A673 (cell line): ENCODE results near the gene SSBP2. TPM values are rescaled to one million over a fixed set of nuclear protein-coding genes. Genes with fewer than 3 reads are reported as not detected.
A peak's percentile ranks its signal among the peaks of the same experiment; 100 is the strongest.
"Not testable (repeated sequence)": the region's sequence is repeated elsewhere in the genome, so short reads cannot be mapped to it uniquely, and the experiment has no call there.

Source experiments
- BruUV-seq: library from RNA; stranded (reverse); fragments of 400-500 nt; replicated peaks from 2 replicates; lab custom pipeline; 2021; lab: Mats Ljungman, UMichigan
- CTCF ChIA-PET: fragments of 300-600 bp; sonication (Branson Sonifier 250); formaldehyde crosslinking; loops from one replicate; lab custom pipeline; 2022; ENCODE audit warnings: antibody characterized with exemption; lab: Charles Lee
- POLR2A ChIA-PET: fragments of 300-600 bp; sonication (Branson Sonifier 250); formaldehyde crosslinking; loops from one replicate; lab custom pipeline; 2022; ENCODE audit warnings: antibody characterized with exemption; ENCODE audit not compliant: low non-redundant PET; lab: Charles Lee
- DNase-seq: peaks from one replicate; pipeline ENCODE4 v3.0.0-alpha.2; 2015; ENCODE audit warnings: low spot score
- H3K27ac ChIP-seq: fragments of 200-600 bp; sonication (generic); 2 replicates; pipeline ENCODE4 v1.5.1; 2016; ENCODE audit warnings: mixed run types, low read depth, mild to moderate bottlenecking, mixed read lengths, antibody characterized with exemption, low read length; ENCODE audit not compliant: poor library complexity, severe bottlenecking
- H3K27me3 ChIP-seq: fragments of 200-600 bp; sonication (generic); replicated peaks from 2 replicates; pipeline ENCODE4 v1.6.1; 2017; ENCODE audit warnings: mixed run types, low read depth, mild to moderate bottlenecking, mixed read lengths, antibody characterized with exemption, low read length; ENCODE audit not compliant: insufficient read depth, poor library complexity
- H3K36me3 ChIP-seq: fragments of 200-600 bp; sonication (generic); 2 replicates; pipeline ENCODE4 v1.6.1; 2016; ENCODE audit warnings: mixed run types, mild to moderate bottlenecking, mixed read lengths, antibody characterized with exemption, low read length; ENCODE audit not compliant: insufficient read depth, poor library complexity, severe bottlenecking
- H3K4me1 ChIP-seq: fragments of 200-600 bp; sonication (generic); 2 replicates; pipeline ENCODE4 v1.6.1; 2017; ENCODE audit warnings: mixed run types, mild to moderate bottlenecking, mixed read lengths, antibody characterized with exemption, low read length; ENCODE audit not compliant: insufficient read depth, poor library complexity, severe bottlenecking
- H3K4me3 ChIP-seq: fragments of 200-600 bp; sonication (generic); 2 replicates; pipeline ENCODE4 v1.5.1; 2016; ENCODE audit warnings: low read depth, mixed run types, mild to moderate bottlenecking, mixed read lengths, low read length; ENCODE audit not compliant: poor library complexity, severe bottlenecking
- H3K9me3 ChIP-seq: fragments of 200-600 bp; sonication (generic); 2 replicates; pipeline ENCODE4 v1.6.1; 2016; ENCODE audit warnings: mixed run types, low read depth, mild to moderate bottlenecking, mixed read lengths, antibody characterized with exemption, low read length; ENCODE audit not compliant: poor library complexity, severe bottlenecking
- EZH2 ChIP-seq: fragments of 200-600 bp; sonication (generic); IDR thresholded peaks from 2 replicates; pipeline ENCODE4 v1.6.1; 2017; ENCODE audit warnings: borderline replicate concordance, low read depth, mild to moderate bottlenecking, mixed read lengths, antibody characterized with exemption, low read length; ENCODE audit not compliant: poor library complexity, severe bottlenecking
- intact Hi-C: fragments of 100-400 bp; cut with micrococcal nuclease; formaldehyde crosslinking; loops from one replicate; pipeline ENCODE4 v1.10.0; 2022; ENCODE audit not compliant: unreplicated experiment
- total RNA-seq: library from RNA; stranded (reverse); gene quantifications from 2 replicates; pipeline ENCODE4 v1.2.3, GENCODE V29; 2021
- TF ChIP-seq, protein P1 (sequence below): fragments of 300-800, 200-600 bp; sonication (generic); conservative IDR thresholded peaks from 2 replicates; pipeline ENCODE4 v1.5.1; 2017; ENCODE audit warnings: low read depth, mild to moderate bottlenecking, antibody characterized with exemption, low read length, moderate library complexity, mixed read lengths

Gene SSBP2
- total RNA-seq, 1 experiment from 2014 or later, result 42.8 TPM

DNA sequence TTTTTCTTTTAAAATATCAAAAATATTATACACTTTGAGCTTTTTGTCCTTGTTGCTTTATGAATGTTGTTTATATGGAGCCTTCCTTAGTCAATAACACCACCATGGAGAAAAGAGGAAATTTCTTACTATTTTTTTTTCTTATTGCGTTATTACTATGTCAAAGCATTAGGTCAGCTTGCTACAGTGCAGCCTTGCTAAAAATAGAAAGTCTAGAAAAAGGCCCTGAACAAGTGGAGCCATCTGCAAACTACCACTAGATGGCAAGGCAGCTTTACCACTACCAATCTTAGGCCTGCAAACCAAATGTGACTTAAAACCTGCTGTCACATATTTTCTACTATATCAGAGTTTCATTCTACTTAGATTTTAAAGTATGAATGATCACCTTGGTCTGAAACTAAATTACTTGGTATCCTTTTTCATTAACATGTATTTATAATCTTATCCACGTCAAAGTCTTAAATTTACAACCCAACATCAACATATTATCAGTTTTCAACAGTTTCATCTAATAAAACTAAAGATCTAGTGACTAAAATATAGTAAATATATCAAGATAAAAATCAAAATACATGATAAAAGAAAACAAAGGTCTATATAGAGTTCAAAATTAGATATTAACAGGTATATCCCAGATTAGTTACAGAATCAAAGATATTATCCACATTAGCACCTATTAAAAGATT lies 243.9 kb downstream of the SSBP2 start:
- no peaks in the 10 kb centered on the region for H3K27me3 ChIP-seq
- H3K9me3 ChIP-seq, result no peaks in the 10 kb centered on the region
- BruUV-seq, result no TSS peak
- ChIA-PET POLR2A (no interaction called here), CTCF (interaction anchor here (1.0 to 1.1 kb wide), 2 partner anchors 244 to 659 kb away, joined by 4 to 7 read pairs; partner anchors contain the start of gene SSBP2)
- intact Hi-C loops, result loop anchor here (1.0 to 5.0 kb wide), 4 partner anchors 242 to 720 kb away; no protein-coding TSS in a partner anchor
- no peak for TF ChIP-seq EZH2
- TF ChIP-seq, protein P1, sequence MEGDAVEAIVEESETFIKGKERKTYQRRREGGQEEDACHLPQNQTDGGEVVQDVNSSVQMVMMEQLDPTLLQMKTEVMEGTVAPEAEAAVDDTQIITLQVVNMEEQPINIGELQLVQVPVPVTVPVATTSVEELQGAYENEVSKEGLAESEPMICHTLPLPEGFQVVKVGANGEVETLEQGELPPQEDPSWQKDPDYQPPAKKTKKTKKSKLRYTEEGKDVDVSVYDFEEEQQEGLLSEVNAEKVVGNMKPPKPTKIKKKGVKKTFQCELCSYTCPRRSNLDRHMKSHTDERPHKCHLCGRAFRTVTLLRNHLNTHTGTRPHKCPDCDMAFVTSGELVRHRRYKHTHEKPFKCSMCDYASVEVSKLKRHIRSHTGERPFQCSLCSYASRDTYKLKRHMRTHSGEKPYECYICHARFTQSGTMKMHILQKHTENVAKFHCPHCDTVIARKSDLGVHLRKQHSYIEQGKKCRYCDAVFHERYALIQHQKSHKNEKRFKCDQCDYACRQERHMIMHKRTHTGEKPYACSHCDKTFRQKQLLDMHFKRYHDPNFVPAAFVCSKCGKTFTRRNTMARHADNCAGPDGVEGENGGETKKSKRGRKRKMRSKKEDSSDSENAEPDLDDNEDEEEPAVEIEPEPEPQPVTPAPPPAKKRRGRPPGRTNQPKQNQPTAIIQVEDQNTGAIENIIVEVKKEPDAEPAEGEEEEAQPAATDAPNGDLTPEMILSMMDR, result peak; percentile 88
- peaks cover 23% of the 10 kb centered on the region for H3K4me1 ChIP-seq
- no peaks in the 10 kb centered on the region for H3K36me3 ChIP-seq
- no peak overlapping the region for H3K4me3 ChIP-seq
- DNase-seq, result peak; percentile 89
- no peak overlapping the region for H3K27ac ChIP-seq

DNA sequence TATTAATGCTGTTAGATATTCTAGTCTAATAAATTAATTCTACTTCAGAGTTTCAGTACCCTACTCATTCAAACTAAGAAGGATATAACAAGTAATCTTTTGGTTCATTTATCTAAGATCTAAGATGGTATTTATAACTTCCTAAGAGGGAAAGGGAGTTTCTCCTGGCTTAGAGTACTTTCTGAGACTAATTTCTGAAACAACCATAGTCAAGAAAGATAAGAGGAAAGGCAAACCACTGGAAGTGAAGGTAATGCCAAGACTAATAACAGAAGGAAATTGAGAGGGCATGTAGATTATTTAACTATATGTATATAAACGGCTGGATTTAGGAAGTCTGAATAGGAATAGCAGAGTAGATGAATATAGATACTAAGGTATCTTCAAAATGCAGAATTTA lies 244.5 kb downstream of the SSBP2 start:
- no peaks in the 10 kb centered on the region for H3K27me3 ChIP-seq
- DNase-seq, result no peak
- H3K36me3 ChIP-seq, result no peaks in the 10 kb centered on the region
- intact Hi-C loops, result loop anchor here (2.0 to 5.0 kb wide), 3 partner anchors 344 to 721 kb away; no protein-coding TSS in a partner anchor
- H3K27ac ChIP-seq, result no peak overlapping the region
- no peaks in the 10 kb centered on the region for H3K9me3 ChIP-seq
- TF ChIP-seq EZH2, result no peak
- TF ChIP-seq, protein P1, result no peak
- ChIA-PET POLR2A (no interaction called here), CTCF (interaction anchor here (1.0 to 1.1 kb wide), 2 partner anchors 245 to 659 kb away, joined by 4 to 7 read pairs; partner anchors contain the start of gene SSBP2)
- BruUV-seq, result no TSS peak
- no peak overlapping the region for H3K4me3 ChIP-seq
- peaks cover 23% of the 10 kb centered on the region for H3K4me1 ChIP-seq

DNA sequence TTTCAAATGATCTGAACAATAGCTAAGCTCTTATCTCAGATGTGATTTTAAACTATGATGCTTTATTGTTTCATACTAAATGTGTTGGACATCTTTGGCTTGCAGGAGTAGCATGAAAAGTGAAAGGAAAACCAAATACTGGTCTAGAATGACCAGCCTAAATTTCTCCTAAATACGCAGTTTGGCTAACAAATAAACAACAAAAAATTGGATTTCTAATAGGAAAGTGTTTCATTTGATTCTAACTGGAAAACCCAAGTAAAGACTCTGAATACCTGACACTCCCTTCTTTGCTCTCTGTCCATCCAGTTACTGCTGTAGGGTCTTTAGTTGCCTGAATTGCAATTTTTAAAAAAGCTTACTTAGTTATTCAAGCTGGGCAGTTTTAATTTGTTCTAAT lies 245.2 kb downstream of the SSBP2 start:
- DNase-seq, result no peak
- ChIA-PET POLR2A (no interaction called here), CTCF (no interaction called here)
- no peak for TF ChIP-seq EZH2
- TF ChIP-seq, protein P1, result no peak
- intact Hi-C loops, result loop anchor here (2.0 to 5.0 kb wide), 3 partner anchors 345 to 722 kb away; no protein-coding TSS in a partner anchor
- H3K4me1 ChIP-seq, result peaks cover 23% of the 10 kb centered on the region
- no peaks in the 10 kb centered on the region for H3K27me3 ChIP-seq
- no peaks in the 10 kb centered on the region for H3K36me3 ChIP-seq
- no peak overlapping the region for H3K4me3 ChIP-seq
- BruUV-seq, result no TSS peak
- no peak overlapping the region for H3K27ac ChIP-seq
- no peaks in the 10 kb centered on the region for H3K9me3 ChIP-seq

DNA sequence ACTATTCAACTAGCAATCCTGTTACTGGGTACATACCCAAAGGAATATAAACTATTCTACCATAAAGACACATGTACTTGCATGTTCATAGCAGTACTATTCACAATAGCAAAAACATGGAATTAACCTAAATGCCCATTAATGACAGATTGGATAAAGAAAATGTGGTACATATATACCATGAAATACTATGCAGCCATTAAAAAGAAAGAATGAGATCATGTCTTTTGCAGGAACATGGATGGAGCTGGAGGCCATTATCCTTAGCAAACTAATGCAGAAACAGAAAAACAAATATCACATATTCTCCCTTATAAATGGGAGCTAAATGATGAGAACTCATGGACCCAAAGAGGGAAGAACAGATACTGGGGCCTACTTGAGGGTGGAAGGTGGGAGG lies 247.3 kb downstream of the SSBP2 start:
- H3K4me1 ChIP-seq, result peaks cover 23% of the 10 kb centered on the region
- H3K9me3 ChIP-seq, CTCF ChIA-PET, DNase-seq, H3K36me3 ChIP-seq, H3K27me3 ChIP-seq, intact Hi-C loops, BruUV-seq, H3K27ac ChIP-seq, H3K4me3 ChIP-seq: not testable (repeated sequence)
- POLR2A ChIA-PET, result interaction anchor here (0.6 kb wide), 1 partner anchor 1438 kb away, joined by 3 read pairs; no protein-coding TSS in a partner anchor
